DLD1 (cell line): ENCODE data around the gene NECTIN3.

Experiments
- in situ Hi-C: cut with HindIII; loops from 2 replicates; pipeline ENCODE4 v1.10.0; 2017; ENCODE audit warnings: low sequenced_read_pairs

The NECTIN3 gene

GRCh38 chr3:111197485-111197884 lies 125.9 kb downstream of the NECTIN3 start:
- in situ Hi-C loops: no loop called here

DNA sequence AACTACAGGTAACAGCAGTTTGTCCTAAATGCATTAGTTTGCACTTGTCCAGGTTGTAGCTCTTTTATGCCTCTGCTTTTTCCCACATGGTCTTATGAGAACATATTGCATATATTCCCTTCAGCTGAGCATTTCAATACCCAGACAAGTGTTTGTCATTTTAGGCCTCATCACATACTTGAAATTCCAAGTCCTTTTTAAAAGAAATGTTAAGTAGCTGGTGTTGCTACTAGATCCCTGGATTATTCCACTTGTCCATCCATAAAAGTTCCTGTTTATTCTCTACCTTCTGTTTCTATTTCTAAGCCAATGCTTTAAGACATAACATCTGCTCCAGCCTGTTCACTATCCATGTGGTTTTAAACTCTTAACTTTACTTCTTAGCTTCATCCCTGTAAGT lies 128.4 kb downstream of the NECTIN3 start:
- in situ Hi-C loops: no loop called here

- in situ Hi-C loops: no loop called here
These were observed 138.5 kb downstream of the NECTIN3 start for GRCh38 chr3:111210003-111210711.

DNA sequence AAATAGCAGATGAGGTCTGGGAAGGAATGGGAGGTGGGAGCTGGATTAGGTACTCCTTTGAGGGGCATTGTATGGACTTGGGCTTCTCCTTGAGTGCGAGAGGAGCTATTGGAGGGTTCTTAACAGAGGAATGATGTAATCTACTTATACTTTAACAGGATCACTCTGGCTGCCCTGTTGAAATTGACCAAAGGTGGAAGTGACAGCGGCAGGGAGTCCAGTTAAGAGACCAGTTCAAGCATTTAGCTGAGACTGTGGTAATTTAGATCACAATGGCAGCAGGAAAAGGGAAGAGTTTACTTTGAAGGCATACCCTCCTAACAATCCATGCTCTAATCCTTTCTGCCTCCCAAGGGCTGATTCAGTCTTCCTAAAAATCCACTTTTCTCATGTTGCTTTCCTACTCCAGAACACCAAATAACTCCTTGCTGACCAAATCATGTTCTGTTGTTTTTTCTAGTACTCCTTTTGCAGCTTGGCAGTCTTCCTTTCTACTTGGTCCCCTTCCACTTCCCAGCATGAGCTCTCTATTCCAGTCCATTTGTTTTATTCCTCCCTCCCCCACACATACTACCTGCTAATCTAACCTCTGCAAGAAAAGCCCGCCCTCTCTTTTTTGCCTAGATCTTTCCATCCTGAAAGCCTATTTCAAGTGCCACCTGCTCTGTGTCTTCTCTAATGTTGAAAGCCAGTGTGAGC lies 139.4 kb downstream of the NECTIN3 start:
- in situ Hi-C loops: no loop called here

DNA sequence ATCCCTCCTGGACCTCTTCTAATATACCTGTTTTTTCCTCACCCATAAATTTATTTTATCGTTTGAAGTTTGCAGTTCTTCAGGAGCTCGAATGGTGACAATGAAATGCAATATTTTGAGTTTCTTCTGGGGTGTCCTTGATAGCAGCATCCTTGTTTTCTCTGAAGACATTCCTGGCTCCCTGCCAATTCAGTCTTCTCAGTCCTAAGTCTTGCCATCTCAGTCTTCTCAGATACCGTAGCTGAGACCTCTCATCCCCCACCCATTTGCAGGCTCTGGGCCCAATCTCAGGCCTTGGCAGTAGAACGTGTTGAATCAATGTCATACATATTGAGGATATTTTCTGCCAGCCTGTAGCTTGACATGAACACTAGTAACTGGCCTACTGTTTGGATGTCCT lies 140.9 kb downstream of the NECTIN3 start:
- in situ Hi-C loops: no loop called here

DNA sequence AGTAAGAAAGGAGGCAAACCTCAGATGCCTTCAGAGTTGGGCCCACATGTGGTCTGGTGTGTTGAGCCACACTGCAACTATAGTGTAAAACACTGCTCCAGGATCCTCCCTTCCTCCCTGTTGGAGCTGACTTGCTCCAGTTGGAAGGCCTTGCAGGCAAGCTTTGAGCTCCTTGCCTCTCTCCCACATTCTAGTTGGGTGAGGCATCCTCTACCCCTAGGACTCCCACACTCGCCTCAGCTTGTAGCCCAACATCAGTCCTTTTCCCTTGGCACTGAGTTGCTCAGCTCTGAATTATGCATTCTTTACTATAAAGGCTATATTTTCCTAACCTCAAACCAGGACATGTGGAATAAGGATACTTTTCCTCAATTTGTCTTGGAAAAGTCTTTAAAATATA lies 143.9 kb downstream of the NECTIN3 start:
- in situ Hi-C loops: no loop called here

- in situ Hi-C loops: no loop called here
These were observed 147.0 kb downstream of the NECTIN3 start for GRCh38 chr3:111218615-111219014.

- in situ Hi-C loops: no loop called here
These were observed 155.6 kb downstream of the NECTIN3 start for GRCh38 chr3:111227216-111227615.

GRCh38 chr3:111229301-111229700 lies 157.7 kb downstream of the NECTIN3 start:
- in situ Hi-C loops: no loop called here

DNA sequence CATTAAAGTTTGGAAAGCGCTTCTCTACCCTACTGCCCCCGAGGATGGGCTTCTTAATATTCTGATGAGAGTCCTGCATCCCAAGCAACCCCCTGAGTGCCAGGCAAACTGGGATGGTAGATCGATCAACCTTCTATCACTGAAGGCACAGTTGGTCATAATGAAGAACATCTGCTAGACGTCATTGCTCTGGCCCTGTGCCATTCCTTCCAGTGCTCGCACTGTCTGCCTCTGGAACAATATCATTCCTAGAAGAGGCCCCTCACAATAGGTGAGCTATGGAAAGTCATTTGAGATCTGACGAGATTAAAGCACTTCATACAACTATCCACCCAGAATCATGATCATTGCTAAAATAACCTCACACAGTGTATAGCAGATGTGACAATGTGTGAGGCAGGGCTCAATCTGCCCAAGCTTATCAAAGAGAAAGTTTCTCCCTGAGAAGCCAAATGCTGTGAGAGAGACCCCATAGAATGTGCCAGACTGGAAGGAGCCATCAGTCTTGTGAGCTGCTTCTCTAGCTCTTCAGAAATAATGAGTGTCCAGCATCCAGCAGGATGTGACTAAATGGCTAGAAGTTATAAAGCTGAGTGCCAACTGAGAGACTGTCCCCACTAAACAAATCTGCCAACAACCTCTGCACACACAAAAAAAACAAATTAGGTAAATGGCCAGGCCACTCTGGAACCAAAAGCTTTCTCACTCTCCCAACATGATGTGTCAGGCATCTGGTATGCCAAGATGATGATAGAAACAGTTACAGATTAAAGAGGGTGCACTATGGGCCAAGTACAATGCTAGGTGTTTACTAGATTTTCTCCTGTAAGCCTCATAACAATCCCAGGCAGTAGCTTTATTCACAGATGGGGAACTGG lies 165.5 kb downstream of the NECTIN3 start:
- in situ Hi-C loops: no loop called here

DNA sequence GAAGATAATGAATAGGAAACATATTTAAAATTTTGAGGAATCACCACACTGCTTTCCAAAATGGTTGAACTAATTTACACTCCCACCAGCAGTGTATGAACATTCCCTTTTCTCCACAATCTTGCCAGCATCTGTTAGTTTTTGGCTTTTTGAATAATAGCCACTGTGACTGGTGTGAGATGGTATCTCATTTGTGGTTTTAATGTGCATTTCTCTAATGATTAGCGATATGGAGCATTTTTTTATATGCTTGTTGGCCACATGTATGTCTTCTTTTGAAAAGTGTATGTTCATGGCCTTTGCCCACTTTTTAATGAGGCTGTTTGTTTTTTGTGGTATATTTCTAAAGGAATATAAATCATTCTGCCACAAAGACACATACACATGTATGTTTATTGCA lies 166.3 kb downstream of the NECTIN3 start:
- in situ Hi-C loops: no loop called here

- in situ Hi-C loops: no loop called here
These were observed 167.3 kb downstream of the NECTIN3 start for GRCh38 chr3:111238885-111239284.

DNA sequence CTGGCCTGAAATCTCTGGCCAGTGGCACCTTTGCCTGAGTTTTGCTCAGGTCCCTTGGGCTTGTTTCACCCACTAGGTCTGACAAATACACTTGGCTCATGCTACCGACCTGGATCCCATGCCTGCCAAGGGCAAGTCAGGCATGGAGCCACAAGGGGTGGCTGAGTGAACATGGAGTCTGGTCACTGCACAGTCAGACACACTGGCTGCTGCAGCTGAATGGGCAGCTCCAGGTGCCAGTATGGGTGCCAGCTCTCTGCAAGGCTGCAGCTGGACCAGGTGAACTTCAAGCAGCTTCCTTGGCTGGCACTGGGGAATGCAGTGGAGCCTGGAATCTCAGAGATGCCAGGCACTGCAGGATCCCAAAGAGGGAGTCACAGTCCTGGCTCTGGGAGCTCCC lies 170.3 kb downstream of the NECTIN3 start:
- in situ Hi-C loops: no loop called here
